ENCODE results near the gene BCAS3.
A peak's percentile ranks its signal among the peaks of the same experiment; 100 is the strongest.

The BCAS3 gene

DNA sequence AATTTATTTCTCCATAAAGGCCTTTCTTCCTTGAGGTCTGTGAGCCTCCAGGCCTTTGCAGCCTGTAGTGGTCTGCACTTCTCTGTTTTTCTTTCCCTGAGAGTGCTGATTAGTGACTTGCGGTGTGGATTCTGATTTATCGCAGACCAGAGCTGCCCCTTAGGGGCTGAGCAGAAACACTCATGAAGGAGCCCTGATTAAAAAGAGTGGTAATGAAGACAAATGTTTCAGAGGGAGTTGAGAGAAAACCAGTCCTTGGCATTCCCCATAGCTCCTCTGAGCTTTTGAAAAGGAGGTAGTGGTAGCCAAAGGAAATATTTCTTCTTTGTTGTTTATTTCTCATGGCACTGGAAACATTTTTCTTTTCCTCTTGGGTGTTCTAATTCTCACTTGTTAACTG, 453.9 kb downstream of the BCAS3 start:
- no peak for DNase-seq (ENCODE audit: low spot score)
- peak overlapping the region; percentile 55 to 60 for H3K27ac ChIP-seq
- TF ChIP-seq, protein P1, sequence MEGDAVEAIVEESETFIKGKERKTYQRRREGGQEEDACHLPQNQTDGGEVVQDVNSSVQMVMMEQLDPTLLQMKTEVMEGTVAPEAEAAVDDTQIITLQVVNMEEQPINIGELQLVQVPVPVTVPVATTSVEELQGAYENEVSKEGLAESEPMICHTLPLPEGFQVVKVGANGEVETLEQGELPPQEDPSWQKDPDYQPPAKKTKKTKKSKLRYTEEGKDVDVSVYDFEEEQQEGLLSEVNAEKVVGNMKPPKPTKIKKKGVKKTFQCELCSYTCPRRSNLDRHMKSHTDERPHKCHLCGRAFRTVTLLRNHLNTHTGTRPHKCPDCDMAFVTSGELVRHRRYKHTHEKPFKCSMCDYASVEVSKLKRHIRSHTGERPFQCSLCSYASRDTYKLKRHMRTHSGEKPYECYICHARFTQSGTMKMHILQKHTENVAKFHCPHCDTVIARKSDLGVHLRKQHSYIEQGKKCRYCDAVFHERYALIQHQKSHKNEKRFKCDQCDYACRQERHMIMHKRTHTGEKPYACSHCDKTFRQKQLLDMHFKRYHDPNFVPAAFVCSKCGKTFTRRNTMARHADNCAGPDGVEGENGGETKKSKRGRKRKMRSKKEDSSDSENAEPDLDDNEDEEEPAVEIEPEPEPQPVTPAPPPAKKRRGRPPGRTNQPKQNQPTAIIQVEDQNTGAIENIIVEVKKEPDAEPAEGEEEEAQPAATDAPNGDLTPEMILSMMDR (IDR thresholded peaks at IDR 0.05) = no peak
- H3K4me3 ChIP-seq = no peak overlapping the region

DNA sequence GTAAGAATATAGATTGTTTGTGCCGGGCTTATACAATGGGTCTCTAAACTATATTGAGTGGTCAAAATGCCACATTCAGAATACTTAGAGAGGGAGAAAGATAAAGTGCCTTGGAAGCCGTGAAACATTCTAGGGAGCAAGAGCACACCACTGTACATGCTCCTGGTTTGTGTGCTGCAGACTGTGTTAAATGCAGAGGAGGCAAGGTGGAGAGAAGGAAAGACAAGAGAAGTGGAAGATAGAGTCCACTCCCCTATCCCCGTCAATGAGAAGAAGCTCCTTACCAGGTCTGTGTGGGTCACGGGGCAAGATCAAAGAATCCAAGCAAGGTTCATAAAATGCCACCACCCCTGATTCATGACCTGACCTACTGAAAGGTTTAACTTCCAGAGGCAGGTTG, 454.9 kb downstream of the BCAS3 start:
- DNase-seq (ENCODE audit: low spot score) = no peak
- no peak overlapping the region for H3K4me3 ChIP-seq
- TF ChIP-seq, protein P1 (IDR thresholded peaks at IDR 0.05) = no peak
- H3K27ac ChIP-seq = peak overlapping the region; percentile 55 to 60

DNA sequence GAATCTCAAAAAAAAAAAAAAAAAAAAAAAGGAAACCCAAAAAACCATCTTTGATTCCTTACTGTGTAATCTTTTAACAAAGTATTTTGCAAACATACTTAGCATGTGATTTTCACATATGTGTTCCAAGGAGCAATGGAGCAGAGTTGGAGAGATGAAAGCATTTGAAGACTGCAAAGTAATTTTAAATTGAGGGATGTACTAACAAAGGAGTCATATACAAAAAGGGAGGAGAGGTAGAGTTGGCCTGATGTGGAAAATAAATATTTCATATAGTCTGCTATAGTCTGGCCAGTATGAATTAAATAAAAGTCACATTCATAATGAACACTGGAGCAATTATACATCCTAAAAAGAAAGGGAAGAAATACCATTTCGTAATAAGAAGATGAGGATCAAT, 456.2 kb downstream of the BCAS3 start:
- Histone ChIP-seq H3K27ac (peak overlapping the region; percentile 60 to 77), H3K4me3 (no peak overlapping the region)
- DNase-seq (ENCODE audit: low spot score) = no peak
- TF ChIP-seq, protein P1 (IDR thresholded peaks at IDR 0.05) = no peak

DNA sequence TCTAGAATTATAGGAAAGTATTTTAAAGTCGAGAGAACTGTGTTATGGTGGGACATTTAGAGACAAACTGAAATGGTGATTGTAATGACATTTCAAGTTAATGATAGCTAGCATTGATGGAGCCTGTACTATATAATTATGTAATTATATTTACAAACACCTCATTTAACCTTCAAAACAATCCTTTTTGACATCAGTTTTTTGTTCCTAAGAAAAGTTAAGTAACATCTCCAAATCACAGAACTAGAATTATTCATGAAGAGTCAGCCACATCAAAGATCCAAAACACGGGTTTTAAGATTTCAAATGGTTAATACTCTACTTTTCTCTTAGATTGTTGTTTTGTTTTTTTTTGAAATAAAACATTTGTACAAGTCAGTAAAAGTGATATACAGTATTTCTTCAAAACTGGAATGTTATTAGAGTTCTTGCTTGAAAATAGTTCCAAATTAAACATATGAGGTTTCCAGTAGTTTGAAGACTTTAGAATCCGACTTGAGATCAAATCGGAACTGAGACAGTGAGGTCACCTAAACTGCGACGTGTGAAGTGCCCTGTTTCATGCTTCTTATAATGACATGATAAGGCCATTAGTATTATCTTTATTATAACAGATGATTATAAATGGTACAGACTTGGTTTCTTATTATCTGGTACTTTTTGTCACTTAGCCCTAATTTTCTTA, 457.0 kb downstream of the BCAS3 start:
- peak overlapping the region; percentile 60 to 77 for H3K27ac ChIP-seq
- DNase-seq (ENCODE audit: low spot score) = no peak
- TF ChIP-seq, protein P1 (IDR thresholded peaks at IDR 0.05) = no peak
- peak overlapping the region; percentile 60 for H3K4me3 ChIP-seq

DNA sequence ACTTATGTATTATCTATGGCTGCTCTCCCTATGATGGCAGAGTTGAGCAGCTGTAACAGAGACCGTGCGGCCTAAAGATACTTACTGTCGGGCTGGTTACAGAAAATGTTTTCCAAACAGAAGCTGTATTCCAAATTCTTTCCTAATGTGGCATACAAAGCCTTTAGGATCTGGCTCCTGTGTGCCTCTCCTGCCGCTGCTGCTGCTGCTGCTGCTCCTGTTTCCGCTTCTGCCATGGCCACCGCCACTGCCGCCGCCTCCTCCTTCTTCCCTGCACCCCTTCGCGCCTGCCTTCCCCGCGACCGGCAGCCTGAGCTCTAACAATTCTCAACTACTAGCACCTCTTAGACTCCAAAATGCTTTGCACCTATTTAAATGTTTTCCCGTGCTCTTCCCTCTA, 458.1 kb downstream of the BCAS3 start:
- peak overlapping the region; percentile 60 to 77 for H3K27ac ChIP-seq
- TF ChIP-seq, protein P1 (IDR thresholded peaks at IDR 0.05) = no peak
- peak overlapping the region; percentile 60 for H3K4me3 ChIP-seq
- no peak for DNase-seq (ENCODE audit: low spot score)

DNA sequence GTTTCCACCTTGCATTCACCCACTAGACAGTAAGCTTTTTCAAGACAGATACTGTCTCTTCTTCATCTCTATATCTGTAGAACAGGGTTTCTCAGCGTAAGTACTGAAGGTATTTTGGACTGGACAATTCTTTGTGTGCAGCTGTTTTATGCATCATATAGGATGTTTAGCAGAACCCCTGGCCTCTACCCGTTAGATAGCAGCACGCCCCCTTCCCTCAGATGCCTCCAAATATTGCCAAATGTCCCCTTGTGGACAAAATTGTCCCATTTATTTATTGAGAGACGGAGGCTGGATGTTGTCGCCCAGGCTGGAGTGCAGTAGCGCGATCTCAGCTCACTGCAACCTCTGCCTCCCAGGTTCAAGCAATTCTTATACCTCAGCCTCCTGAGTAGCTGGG, 458.6 kb downstream of the BCAS3 start:
- Histone ChIP-seq H3K27ac (peak overlapping the region; percentile 60 to 77), H3K4me3 (no peak overlapping the region)
- TF ChIP-seq, protein P1 (IDR thresholded peaks at IDR 0.05) = no peak
- DNase-seq (ENCODE audit: low spot score) = no peak

DNA sequence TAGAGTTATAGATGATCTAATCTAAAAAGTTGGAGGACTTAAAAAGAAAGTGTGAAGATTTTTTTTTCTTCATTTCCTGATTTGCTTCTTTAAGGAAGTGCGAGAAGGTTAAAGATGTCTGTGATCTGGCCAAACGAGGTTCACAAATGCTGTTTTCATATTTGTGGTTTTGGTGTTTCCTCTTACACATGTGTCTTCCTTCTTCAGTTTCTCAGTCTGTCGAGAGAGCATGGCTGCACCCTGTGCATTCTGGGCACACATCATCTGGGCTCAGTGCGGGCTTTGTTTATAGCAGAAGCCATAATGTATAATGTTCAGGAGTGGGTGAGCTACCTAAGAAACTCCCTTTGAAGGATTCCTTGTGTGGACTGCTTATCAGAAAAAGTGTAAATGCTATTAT, 461.6 kb downstream of the BCAS3 start:
- DNase-seq (ENCODE audit: low spot score) = no peak
- H3K27ac ChIP-seq = no peak overlapping the region
- TF ChIP-seq, protein P1 (IDR thresholded peaks at IDR 0.05) = no peak
- no peak overlapping the region for H3K4me3 ChIP-seq
